Measurements from ENCODE around the gene JAM3.

JAM3 gene

GRCh38 chr11:134145715-134146114, 76.8 kb downstream of the JAM3 start:
- Histone ChIP-seq H3K27ac (ENCODE audit: insufficient read depth, low read depth, low read length, poor library complexity, severe bottlenecking) (no peak overlapping the region), H3K9me3 (ENCODE audit: control insufficient read depth, low read length) (no peaks in the 10 kb centered on the region), H3K4me3 (ENCODE audit: insufficient read depth, low read depth, low read length) (no peak overlapping the region), H3K27me3 (ENCODE audit: control insufficient read depth, insufficient read depth, low read length, poor library complexity, severe bottlenecking) (no peaks in the 10 kb centered on the region), H3K4me1 (ENCODE audit: control insufficient read depth, insufficient read depth, low read length) (no peaks in the 10 kb centered on the region), H3K36me3 (ENCODE audit: control insufficient read depth, insufficient read depth, low read length) (peaks cover 71% of the 10 kb centered on the region)
- WGBS, 2 experiments = 95 to 98% methylated on average over 7 to 8 of the region's 8 CpGs

GRCh38 chr11:134146598-134146997, 77.7 kb downstream of the JAM3 start:
- peaks cover 72% of the 10 kb centered on the region for H3K36me3 ChIP-seq (ENCODE audit: control insufficient read depth, insufficient read depth, low read length)
- H3K27me3 ChIP-seq (ENCODE audit: control insufficient read depth, insufficient read depth, low read length, poor library complexity, severe bottlenecking) = no peaks in the 10 kb centered on the region
- H3K4me3 ChIP-seq (ENCODE audit: insufficient read depth, low read depth, low read length) = no peak overlapping the region
- no peaks in the 10 kb centered on the region for H3K9me3 ChIP-seq (ENCODE audit: control insufficient read depth, low read length)
- H3K4me1 ChIP-seq (ENCODE audit: control insufficient read depth, insufficient read depth, low read length) = no peaks in the 10 kb centered on the region
- no peak overlapping the region for H3K27ac ChIP-seq (ENCODE audit: insufficient read depth, low read depth, low read length, poor library complexity, severe bottlenecking)
- 93 to 94% methylated on average over 3 of the region's 3 CpGs for WGBS, 2 experiments

GRCh38 chr11:134149371-134149770, 80.5 kb downstream of the JAM3 start:
- no peaks in the 10 kb centered on the region for H3K9me3 ChIP-seq (ENCODE audit: control insufficient read depth, low read length)
- no peaks in the 10 kb centered on the region for H3K27me3 ChIP-seq (ENCODE audit: control insufficient read depth, insufficient read depth, low read length, poor library complexity, severe bottlenecking)
- no peaks in the 10 kb centered on the region for H3K4me1 ChIP-seq (ENCODE audit: control insufficient read depth, insufficient read depth, low read length)
- WGBS, 2 experiments = 96% methylated on average over 16 of the region's 16 CpGs
- peaks cover 57% of the 10 kb centered on the region for H3K36me3 ChIP-seq (ENCODE audit: control insufficient read depth, insufficient read depth, low read length)
- no peak overlapping the region for H3K27ac ChIP-seq (ENCODE audit: insufficient read depth, low read depth, low read length, poor library complexity, severe bottlenecking)
- H3K4me3 ChIP-seq (ENCODE audit: insufficient read depth, low read depth, low read length) = no peak overlapping the region

DNA sequence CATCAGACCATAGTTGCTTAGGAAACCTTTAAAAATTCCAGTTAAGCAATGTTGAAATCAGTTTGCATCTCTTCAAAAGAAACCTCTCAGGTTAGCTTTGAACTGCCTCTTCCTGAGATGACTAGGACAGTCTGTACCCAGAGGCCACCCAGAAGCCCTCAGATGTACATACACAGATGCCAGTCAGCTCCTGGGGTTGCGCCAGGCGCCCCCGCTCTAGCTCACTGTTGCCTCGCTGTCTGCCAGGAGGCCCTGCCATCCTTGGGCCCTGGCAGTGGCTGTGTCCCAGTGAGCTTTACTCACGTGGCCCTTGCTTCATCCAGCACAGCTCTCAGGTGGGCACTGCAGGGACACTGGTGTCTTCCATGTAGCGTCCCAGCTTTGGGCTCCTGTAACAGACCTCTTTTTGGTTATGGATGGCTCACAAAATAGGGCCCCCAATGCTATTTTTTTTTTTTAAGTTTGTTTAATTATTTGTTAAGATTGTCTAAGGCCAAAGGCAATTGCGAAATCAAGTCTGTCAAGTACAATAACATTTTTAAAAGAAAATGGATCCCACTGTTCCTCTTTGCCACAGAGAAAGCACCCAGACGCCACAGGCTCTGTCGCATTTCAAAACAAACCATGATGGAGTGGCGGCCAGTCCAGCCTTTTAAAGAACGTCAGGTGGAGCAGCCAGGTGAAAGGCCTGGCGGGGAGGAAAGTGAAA, 81.5 kb downstream of the JAM3 start:
- Histone ChIP-seq H3K36me3 (ENCODE audit: control insufficient read depth, insufficient read depth, low read length) (peaks cover 48% of the 10 kb centered on the region), H3K4me3 (ENCODE audit: insufficient read depth, low read depth, low read length) (no peak overlapping the region)
- WGBS, 2 experiments = 96% methylated on average over 12 of the region's 12 CpGs

GRCh38 chr11:134151083-134151747, 82.3 kb downstream of the JAM3 start:
- H3K27me3 ChIP-seq (ENCODE audit: control insufficient read depth, insufficient read depth, low read length, poor library complexity, severe bottlenecking) = no peaks in the 10 kb centered on the region
- peaks cover 47% of the 10 kb centered on the region for H3K36me3 ChIP-seq (ENCODE audit: control insufficient read depth, insufficient read depth, low read length)
- H3K9me3 ChIP-seq (ENCODE audit: control insufficient read depth, low read length) = no peaks in the 10 kb centered on the region
- H3K27ac ChIP-seq (ENCODE audit: insufficient read depth, low read depth, low read length, poor library complexity, severe bottlenecking) = no peak overlapping the region
- H3K4me3 ChIP-seq (ENCODE audit: insufficient read depth, low read depth, low read length) = no peak overlapping the region
- no peaks in the 10 kb centered on the region for H3K4me1 ChIP-seq (ENCODE audit: control insufficient read depth, insufficient read depth, low read length)
- WGBS, 2 experiments = 96 to 97% methylated on average over 9 to 10 of the region's 10 CpGs

More for the DNA sequence above, 81.5 kb downstream of the JAM3 start:
- Histone ChIP-seq H3K27ac (ENCODE audit: insufficient read depth, low read depth, low read length, poor library complexity, severe bottlenecking) (no peak overlapping the region), H3K27me3 (ENCODE audit: control insufficient read depth, insufficient read depth, low read length, poor library complexity, severe bottlenecking) (no peaks in the 10 kb centered on the region), H3K9me3 (ENCODE audit: control insufficient read depth, low read length) (no peaks in the 10 kb centered on the region), H3K4me1 (ENCODE audit: control insufficient read depth, insufficient read depth, low read length) (no peaks in the 10 kb centered on the region)

GRCh38 chr11:134152696-134153095, 83.8 kb downstream of the JAM3 start:
- Histone ChIP-seq H3K36me3 (ENCODE audit: control insufficient read depth, insufficient read depth, low read length) (peaks cover 54% of the 10 kb centered on the region), H3K27me3 (ENCODE audit: control insufficient read depth, insufficient read depth, low read length, poor library complexity, severe bottlenecking) (no peaks in the 10 kb centered on the region), H3K4me3 (ENCODE audit: insufficient read depth, low read depth, low read length) (no peak overlapping the region), H3K9me3 (ENCODE audit: control insufficient read depth, low read length) (no peaks in the 10 kb centered on the region), H3K4me1 (ENCODE audit: control insufficient read depth, insufficient read depth, low read length) (no peaks in the 10 kb centered on the region), H3K27ac (ENCODE audit: insufficient read depth, low read depth, low read length, poor library complexity, severe bottlenecking) (no peak overlapping the region)
- whole genome bisulfite sequencing, 2 experiments = 93 to 97% methylated on average over 9 of the region's 9 CpGs

DNA sequence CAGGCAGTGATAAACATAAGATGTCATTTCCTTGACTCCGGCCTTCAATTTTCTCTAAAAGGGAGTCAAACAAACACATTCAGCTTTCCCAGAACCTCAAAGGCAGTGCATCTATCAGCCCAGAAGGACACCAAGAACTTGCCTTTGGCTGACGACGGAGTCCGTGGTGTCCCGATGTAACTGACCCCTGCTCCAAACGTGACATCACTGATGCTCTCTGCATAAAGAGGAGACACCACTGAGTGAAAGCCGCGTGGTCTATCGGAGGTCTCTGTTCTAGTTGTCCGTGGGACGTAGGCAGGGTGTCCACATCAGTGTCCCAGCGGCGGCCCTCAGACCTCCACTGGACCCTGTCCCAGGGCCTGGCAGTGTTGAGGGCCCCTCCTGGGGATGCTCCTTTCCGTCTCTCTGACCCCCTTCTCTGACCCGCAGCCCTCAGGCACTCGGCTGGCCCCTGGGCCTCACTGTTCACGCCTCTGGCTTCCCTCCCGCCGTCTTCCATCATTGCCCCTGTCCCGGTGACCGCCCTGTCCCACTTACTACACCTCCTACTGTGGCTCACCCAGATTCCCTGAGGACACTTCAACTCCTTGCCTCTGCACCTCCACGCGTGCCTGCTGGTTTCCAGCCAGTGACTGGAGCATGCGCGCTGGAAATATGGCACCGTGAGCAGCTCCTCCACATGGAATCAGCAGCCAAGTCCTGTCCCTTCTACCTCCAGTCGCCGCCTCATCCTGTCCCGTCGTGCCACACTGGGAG, 84.5 kb downstream of the JAM3 start:
- H3K36me3 ChIP-seq (ENCODE audit: control insufficient read depth, insufficient read depth, low read length) = peaks cover 59% of the 10 kb centered on the region
- H3K4me3 ChIP-seq (ENCODE audit: insufficient read depth, low read depth, low read length) = no peak overlapping the region
- H3K4me1 ChIP-seq (ENCODE audit: control insufficient read depth, insufficient read depth, low read length) = no peaks in the 10 kb centered on the region
- H3K9me3 ChIP-seq (ENCODE audit: control insufficient read depth, low read length) = no peaks in the 10 kb centered on the region
- 96% methylated on average over 30 of the region's 30 CpGs for WGBS, 2 experiments
- H3K27ac ChIP-seq (ENCODE audit: insufficient read depth, low read depth, low read length, poor library complexity, severe bottlenecking) = no peak overlapping the region
- H3K27me3 ChIP-seq (ENCODE audit: control insufficient read depth, insufficient read depth, low read length, poor library complexity, severe bottlenecking) = no peaks in the 10 kb centered on the region

DNA sequence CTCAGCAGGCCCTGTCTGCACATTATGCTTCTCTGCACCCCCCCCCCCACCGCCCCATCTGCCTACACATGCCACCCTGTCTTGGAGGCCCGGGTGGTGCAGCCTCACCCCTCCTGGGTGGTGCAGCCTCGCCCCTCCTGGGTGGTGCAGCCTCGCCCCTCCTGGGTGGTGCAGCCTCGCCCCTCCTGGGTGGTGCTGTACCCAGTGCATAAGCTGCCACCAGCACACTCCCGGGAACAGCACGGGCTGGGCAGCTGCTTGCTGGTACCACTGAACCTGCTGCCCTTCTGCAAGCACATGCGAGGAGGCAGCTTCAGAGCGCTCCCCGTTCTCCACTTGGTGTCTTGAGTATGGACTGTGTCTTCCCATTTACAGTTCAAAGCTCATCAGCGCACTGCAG, 85.6 kb downstream of the JAM3 start:
- Histone ChIP-seq H3K27ac (ENCODE audit: insufficient read depth, low read depth, low read length, poor library complexity, severe bottlenecking) (no peak overlapping the region), H3K27me3 (ENCODE audit: control insufficient read depth, insufficient read depth, low read length, poor library complexity, severe bottlenecking) (no peaks in the 10 kb centered on the region), H3K4me3 (ENCODE audit: insufficient read depth, low read depth, low read length) (no peak overlapping the region), H3K4me1 (ENCODE audit: control insufficient read depth, insufficient read depth, low read length) (no peaks in the 10 kb centered on the region), H3K36me3 (ENCODE audit: control insufficient read depth, insufficient read depth, low read length) (peaks cover 53% of the 10 kb centered on the region), H3K9me3 (ENCODE audit: control insufficient read depth, low read length) (no peaks in the 10 kb centered on the region)
- WGBS, 2 experiments = 92 to 94% methylated on average over 10 to 11 of the region's 11 CpGs

GRCh38 chr11:134155456-134155855, 86.6 kb downstream of the JAM3 start:
- no peaks in the 10 kb centered on the region for H3K27me3 ChIP-seq (ENCODE audit: control insufficient read depth, insufficient read depth, low read length, poor library complexity, severe bottlenecking)
- no peak overlapping the region for H3K4me3 ChIP-seq (ENCODE audit: insufficient read depth, low read depth, low read length)
- no peak overlapping the region for H3K27ac ChIP-seq (ENCODE audit: insufficient read depth, low read depth, low read length, poor library complexity, severe bottlenecking)
- peaks cover 56% of the 10 kb centered on the region for H3K36me3 ChIP-seq (ENCODE audit: control insufficient read depth, insufficient read depth, low read length)
- no peaks in the 10 kb centered on the region for H3K4me1 ChIP-seq (ENCODE audit: control insufficient read depth, insufficient read depth, low read length)
- WGBS, 2 experiments = 94 to 95% methylated on average over 16 of the region's 16 CpGs
- no peaks in the 10 kb centered on the region for H3K9me3 ChIP-seq (ENCODE audit: control insufficient read depth, low read length)
